ENCODE data around the gene RNASE4. TPM values are rescaled to one million over a fixed set of nuclear protein-coding genes. Genes with fewer than 3 reads are reported as not detected.
"Not testable (repeated sequence)": the region's sequence is repeated elsewhere in the genome, so short reads cannot be mapped to it uniquely, and the experiment has no call there.

Gene RNASE4
- total RNA-seq, 6 donors from 2014 or later, result 14.7 to 108 (median 26.7) TPM

DNA sequence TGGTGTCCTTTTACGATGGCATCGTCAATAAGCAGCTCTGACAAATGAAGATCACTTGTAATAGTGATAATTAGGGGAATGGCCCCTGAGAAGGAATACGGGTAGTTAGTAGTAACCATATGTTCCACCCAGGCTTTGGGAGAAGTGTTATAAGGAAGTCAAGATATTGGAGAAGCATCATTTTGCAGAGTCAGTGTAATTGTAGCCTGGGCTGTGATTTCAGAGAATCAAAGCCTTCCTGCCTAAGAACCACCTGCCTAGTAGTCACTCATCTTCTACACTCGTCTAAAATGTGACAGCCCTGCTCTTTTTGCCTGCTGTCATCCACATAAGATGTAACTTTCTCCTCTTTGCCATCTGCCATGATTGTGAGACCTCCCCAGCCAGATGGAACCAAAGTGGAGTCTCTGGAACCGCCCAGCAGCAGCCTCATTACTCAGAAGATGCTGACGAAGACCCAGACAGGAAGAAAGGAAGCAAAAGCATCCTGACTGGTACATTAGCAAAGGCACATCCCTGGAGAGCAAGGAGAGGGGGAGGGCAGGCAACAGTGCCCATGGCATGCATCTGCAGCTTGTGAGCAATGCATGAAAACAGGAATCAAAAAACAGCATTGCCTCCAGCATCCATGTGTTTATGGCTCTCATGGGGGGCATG is 48.7 kb downstream of the RNASE4 start:
- Histone ChIP-seq H3K9me3 (no peaks in the 10 kb centered on the region), H3K4me1 (peaks cover 0 to 4% (median 0%) of the 10 kb centered on the region in 4 donors), H3K4me3 (no peak overlapping the region), H3K27ac (peak overlapping the region in 1 of 4 donors; percentile 15), H3K36me3 (no peaks in the 10 kb centered on the region), H3K27me3 (no peaks in the 10 kb centered on the region)
- DNase-seq (peak in 1 of 2 donors; percentile 34), ATAC-seq (ENCODE audit: low FRiP score in 2 of 2) (peak in 1 of 2 donors; percentile 65)
- WGBS, 2 donors, result 64 to 78% methylated on average over 6 of the region's 6 CpGs
- TF ChIP-seq POLR2AphosphoS5 (IDR thresholded peaks at IDR 0.05), result no peak
- TF ChIP-seq EP300 (IDR thresholded peaks at IDR 0.05), result no peak
- no peak for TF ChIP-seq POLR2A (IDR thresholded peaks at IDR 0.05)
- TF ChIP-seq, protein P1, sequence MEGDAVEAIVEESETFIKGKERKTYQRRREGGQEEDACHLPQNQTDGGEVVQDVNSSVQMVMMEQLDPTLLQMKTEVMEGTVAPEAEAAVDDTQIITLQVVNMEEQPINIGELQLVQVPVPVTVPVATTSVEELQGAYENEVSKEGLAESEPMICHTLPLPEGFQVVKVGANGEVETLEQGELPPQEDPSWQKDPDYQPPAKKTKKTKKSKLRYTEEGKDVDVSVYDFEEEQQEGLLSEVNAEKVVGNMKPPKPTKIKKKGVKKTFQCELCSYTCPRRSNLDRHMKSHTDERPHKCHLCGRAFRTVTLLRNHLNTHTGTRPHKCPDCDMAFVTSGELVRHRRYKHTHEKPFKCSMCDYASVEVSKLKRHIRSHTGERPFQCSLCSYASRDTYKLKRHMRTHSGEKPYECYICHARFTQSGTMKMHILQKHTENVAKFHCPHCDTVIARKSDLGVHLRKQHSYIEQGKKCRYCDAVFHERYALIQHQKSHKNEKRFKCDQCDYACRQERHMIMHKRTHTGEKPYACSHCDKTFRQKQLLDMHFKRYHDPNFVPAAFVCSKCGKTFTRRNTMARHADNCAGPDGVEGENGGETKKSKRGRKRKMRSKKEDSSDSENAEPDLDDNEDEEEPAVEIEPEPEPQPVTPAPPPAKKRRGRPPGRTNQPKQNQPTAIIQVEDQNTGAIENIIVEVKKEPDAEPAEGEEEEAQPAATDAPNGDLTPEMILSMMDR (IDR thresholded peaks at IDR 0.05), result no peak

DNA sequence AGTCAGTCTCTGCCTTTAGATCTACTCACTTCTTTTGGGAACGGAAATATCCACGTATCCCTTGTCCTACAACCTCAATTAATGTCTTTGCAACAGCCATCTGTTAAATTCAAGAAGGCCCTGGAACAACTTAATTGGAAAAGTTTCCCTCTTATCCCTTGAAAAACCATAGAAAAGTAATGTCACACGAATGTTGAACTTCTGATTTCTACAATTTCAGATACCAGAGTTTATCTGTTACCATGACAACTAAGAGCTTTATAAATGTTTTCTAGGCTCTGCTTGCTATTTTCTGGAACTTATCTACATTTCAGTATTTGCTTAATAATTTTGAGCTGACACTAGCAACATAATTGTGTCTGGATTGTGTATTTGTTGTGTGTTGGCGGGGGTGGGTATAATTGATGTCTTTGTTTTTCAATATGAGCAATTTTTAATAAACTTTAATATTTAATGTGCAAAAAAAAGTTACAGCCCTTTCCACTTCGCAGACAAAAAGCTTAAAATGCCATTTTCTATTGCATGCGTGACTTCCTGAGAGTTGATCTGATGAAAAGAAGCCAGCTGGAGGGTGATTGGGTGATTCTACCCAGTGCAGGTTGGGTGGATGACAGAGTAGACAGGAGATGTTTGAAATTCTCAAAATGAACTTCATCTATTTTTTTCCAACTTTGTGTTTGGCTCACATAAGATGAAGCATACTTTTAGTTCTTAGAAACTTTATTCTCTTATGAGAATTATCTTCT is 49.5 kb downstream of the RNASE4 start:
- no peak for ATAC-seq (ENCODE audit: low FRiP score in 2 of 2)
- Histone ChIP-seq H3K27me3 (no peaks in the 10 kb centered on the region), H3K27ac (peak overlapping the region in 1 of 4 donors; percentile 15), H3K9me3 (no peaks in the 10 kb centered on the region), H3K36me3 (no peaks in the 10 kb centered on the region), H3K4me3 (no peak overlapping the region), H3K4me1 (peaks cover 0 to 4% (median 0%) of the 10 kb centered on the region in 4 donors)
- WGBS, 2 donors, result 42 to 70% methylated on average over 6 of the region's 6 CpGs
- TF ChIP-seq POLR2AphosphoS5 (IDR thresholded peaks at IDR 0.05) (no peak), EP300 (IDR thresholded peaks at IDR 0.05) (no peak), POLR2A (IDR thresholded peaks at IDR 0.05) (no peak)
- TF ChIP-seq, protein P1 (IDR thresholded peaks at IDR 0.05), result no peak
- no peak for DNase-seq

DNA sequence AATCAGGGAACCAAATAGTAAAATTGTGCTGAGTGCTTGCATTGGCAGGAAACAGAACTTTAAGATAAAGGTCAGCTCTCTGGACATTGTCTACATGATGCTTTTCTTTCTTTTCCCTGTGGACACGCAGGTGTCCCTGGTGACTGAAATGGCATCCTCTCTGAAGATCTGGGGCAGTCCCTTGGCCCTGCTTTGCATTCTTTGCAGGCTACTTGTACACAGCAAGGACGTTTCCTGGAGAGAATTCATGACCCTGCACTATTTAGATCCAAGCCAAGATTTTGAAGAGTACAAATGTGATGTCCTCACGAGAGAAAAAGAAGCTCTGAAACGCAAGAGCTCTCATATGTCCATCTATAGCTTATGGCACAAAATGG is 50.1 kb downstream of the RNASE4 start:
- no peak for DNase-seq
- no peak for ATAC-seq (ENCODE audit: low FRiP score in 2 of 2)
- TF ChIP-seq, protein P1 (IDR thresholded peaks at IDR 0.05), result no peak
- Histone ChIP-seq H3K9me3 (no peaks in the 10 kb centered on the region), H3K27ac (no peak overlapping the region), H3K36me3 (no peaks in the 10 kb centered on the region), H3K27me3 (no peaks in the 10 kb centered on the region), H3K4me1 (peaks cover 0 to 4% (median 0%) of the 10 kb centered on the region in 4 donors), H3K4me3 (no peak overlapping the region)
- 41 to 43% methylated on average over 4 of the region's 4 CpGs for WGBS, 2 donors

DNA sequence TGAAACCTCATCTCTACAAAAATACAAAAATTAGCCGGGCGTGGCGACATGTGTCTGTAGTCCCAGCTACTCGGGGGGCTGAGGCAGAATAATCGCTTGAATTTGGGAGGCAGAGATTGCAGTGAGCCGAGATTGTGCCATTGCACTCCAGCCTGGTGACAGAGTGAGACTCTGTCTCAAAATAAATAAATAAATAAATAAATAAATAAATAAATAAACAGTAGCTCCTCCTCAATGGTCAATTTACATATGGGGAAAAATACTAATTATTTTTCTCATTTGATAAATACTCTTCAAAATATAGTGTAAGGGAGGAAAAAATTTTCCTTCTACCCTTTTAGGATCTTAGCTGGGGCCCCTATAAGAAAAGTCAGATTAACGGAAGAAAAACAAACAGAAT is 53.9 kb downstream of the RNASE4 start:
- H3K27ac ChIP-seq; H3K27me3 ChIP-seq; H3K9me3 ChIP-seq; ATAC-seq (ENCODE audit: low FRiP score in 2 of 2); H3K4me1 ChIP-seq; H3K4me3 ChIP-seq; H3K36me3 ChIP-seq; DNase-seq: not testable (repeated sequence)
- WGBS, 2 donors, result 93 to 94% methylated on average over 7 of the region's 7 CpGs

DNA sequence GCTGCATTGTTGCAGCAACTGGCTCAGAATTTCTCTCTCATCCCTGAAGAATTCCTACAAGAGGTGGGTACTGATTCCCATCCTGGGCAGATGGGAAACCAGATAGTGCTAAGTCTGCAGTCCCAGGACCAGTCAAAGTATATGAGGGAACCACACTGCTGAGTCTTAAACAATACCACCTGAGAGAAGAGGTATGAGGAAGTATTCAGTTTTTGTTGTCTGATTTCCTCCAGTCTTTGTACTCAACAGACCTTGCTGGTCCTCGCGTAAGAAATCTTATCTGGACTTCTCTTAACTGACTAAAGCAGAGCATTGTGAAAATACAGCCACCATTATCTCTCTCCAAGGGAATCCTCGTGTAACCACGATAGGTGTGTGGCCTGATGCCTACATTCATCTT is 57.8 kb downstream of the RNASE4 start:
- TF ChIP-seq POLR2A (IDR thresholded peaks at IDR 0.05) (no peak), EP300 (IDR thresholded peaks at IDR 0.05) (no peak), POLR2AphosphoS5 (IDR thresholded peaks at IDR 0.05) (no peak)
- TF ChIP-seq, protein P1 (IDR thresholded peaks at IDR 0.05), result no peak
- Histone ChIP-seq H3K4me3 (no peak overlapping the region), H3K27me3 (no peaks in the 10 kb centered on the region), H3K4me1 (no peaks in the 10 kb centered on the region), H3K36me3 (no peaks in the 10 kb centered on the region), H3K9me3 (no peaks in the 10 kb centered on the region), H3K27ac (no peak overlapping the region)
- ATAC-seq (ENCODE audit: low FRiP score in 2 of 2), result no peak
- WGBS, 2 donors, result 91% methylated on average over 4 of the region's 4 CpGs
- no peak for DNase-seq

Measured in upper lobe of left lung (tissue), 6 donors.